K562 (cell line): ENCODE measurements around the gene HSPA1B. TPM values are rescaled to one million over a fixed set of nuclear protein-coding genes. Genes with fewer than 3 reads are reported as not detected.
A peak's percentile ranks its signal among the peaks of the same experiment; 100 is the strongest.

Experiments used
- BMI1 ChIP-seq: fragments of 150-350 bp; IDR thresholded peaks from 2 replicates; pipeline ENCODE4 v1.6.1; 2014; ENCODE audit warnings: low read length
- CXXC5 ChIP-seq: fragments of 250-450 bp; sonication (Bioruptor Pico); IDR thresholded peaks from 2 replicates; pipeline ENCODE4 v1.8.0; 2022; ENCODE audit warnings: inconsistent platforms, mild to moderate bottlenecking, moderate library complexity
- DACH1 ChIP-seq: fragments of 450-650 bp; IDR thresholded peaks from 2 replicates; pipeline ENCODE4 v1.6.1; 2018; ENCODE audit not compliant: partially characterized antibody
- ERF ChIP-seq: fragments of 450-650 bp; formaldehyde crosslinking; IDR thresholded peaks from 2 replicates; pipeline ENCODE4 v1.4.0; 2020; ENCODE audit warnings: mild to moderate bottlenecking, mixed read lengths
- ETV5 ChIP-seq: sonication (generic); formaldehyde crosslinking; IDR thresholded peaks from 2 replicates; pipeline ENCODE4 v1.4.0; 2020; ENCODE audit warnings: low read depth, mild to moderate bottlenecking, missing genetic modification reagents
- EZH2 ChIP-seq: IDR thresholded peaks from 2 replicates; pipeline ENCODE4 v1.6.1; 2012; ENCODE audit warnings: low read depth, mild to moderate bottlenecking, inconsistent platforms, low read length, borderline replicate concordance
- FOXJ2 ChIP-seq: fragments of 200-800 bp; sonication (Bioruptor generic); IDR thresholded peaks from 2 replicates; pipeline ENCODE4 v1.6.1; 2016; ENCODE audit warnings: missing genetic modification characterization, missing compliant biosample characterization
- MAFF ChIP-seq: IDR thresholded peaks from 2 replicates; pipeline ENCODE4 v1.6.1; 2012; ENCODE audit warnings: low read length, improper control_type of control experiment
- NR2C1 ChIP-seq, 2 experiments: fragments of 450-650 bp; IDR thresholded peaks; 2 replicates each; pipeline ENCODE4 v1.6.1; 2017; ENCODE audit warnings: mild to moderate bottlenecking in 2 of 2, antibody characterized with exemption in 1 of 2, inconsistent platforms in 1 of 2, missing compliant biosample characterization in 1 of 2, missing genetic modification characterization in 1 of 2
- NR2C2 ChIP-seq, 2 experiments: fragments of 200-800 bp in 1 of 2; sonication (Bioruptor generic) in 1 of 2; sonication (generic) in 1 of 2; formaldehyde crosslinking in 1 of 2; IDR thresholded peaks; 2 replicates each; pipeline versions ENCODE4 v1.6.1 to v1.8.0; 2016 to 2022; ENCODE audit warnings: mild to moderate bottlenecking in 1 of 2, missing compliant biosample characterization in 1 of 2, missing genetic modification characterization in 1 of 2, missing genetic modification reagents in 1 of 2
- PHB ChIP-seq: fragments of 250-450 bp; sonication (Bioruptor Pico); IDR thresholded peaks from 2 replicates; pipeline ENCODE4 v1.5.0; 2021
- PTTG1 ChIP-seq: fragments of 450-650 bp; IDR thresholded peaks from 2 replicates; pipeline ENCODE4 v1.6.1; 2016; ENCODE audit warnings: low read depth, mild to moderate bottlenecking, missing genetic modification characterization, missing compliant biosample characterization
- RBFOX2 ChIP-seq: fragments of 200-400 bp; formaldehyde crosslinking; IDR thresholded peaks from 2 replicates; pipeline ENCODE4 v1.6.1; 2017; ENCODE audit warnings: low read depth, mild to moderate bottlenecking, low read length, moderate library complexity
- SMAD1 ChIP-seq: fragments of 150-350 bp; IDR thresholded peaks from 2 replicates; pipeline ENCODE4 v1.6.1; 2014; ENCODE audit warnings: low read length, low read depth; ENCODE audit not compliant: partially characterized antibody
- SPI1 ChIP-seq: IDR thresholded peaks from 2 replicates; pipeline ENCODE4 v1.6.1; 2011; ENCODE audit warnings: low read depth, low read length, control low read depth, borderline replicate concordance
- ZNF239 ChIP-seq: fragments of 250-450 bp; sonication (Bioruptor Pico); IDR thresholded peaks from 2 replicates; pipeline ENCODE4 v1.4.0; 2020; ENCODE audit warnings: mild to moderate bottlenecking
- polyA plus RNA-seq, 8 experiments: library from polyadenylated mRNA; depleted of rRNA in 4 of 8; stranded (reverse) in 5 of 8; unstranded in 3 of 8; fragments of >200 nt; fragmentation: Nextera tagmentation in 2 of 8; fragmentation: Illumina TruSeq in 1 of 8; extraction: Ambion mirVana in 2 of 8; extraction: Trizol in 1 of 8; gene quantifications; 2 replicates each; pipeline versions ENCODE4 v1.2.1 to v1.2.3, GENCODE V29; 2011 to 2014; ENCODE audit warnings: inconsistent platforms in 1 of 8, missing spikeins in 1 of 8
- total RNA-seq, 7 experiments: library from RNA; depleted of rRNA in 6 of 7; stranded (reverse); fragments of >200 nt in 6 of 7; fragmentation: Illumina TruSeq in 2 of 7; extraction: Trizol in 2 of 7; gene quantifications; 2 replicates each; pipeline versions ENCODE4 v1.2.1 to v1.2.3, GENCODE V29; 2011 to 2021; ENCODE audit warnings: low replicate concordance in 1 of 7
- TF ChIP-seq, protein P1 (sequence below): fragments of 450-650 bp; IDR thresholded peaks from 2 replicates; pipeline ENCODE4 v1.6.1; 2016; ENCODE audit warnings: missing biosample characterization, missing genetic modification characterization
- TF ChIP-seq, protein P2 (sequence below): fragments of 200-400 bp; formaldehyde crosslinking; IDR thresholded peaks from 2 replicates; pipeline ENCODE4 v1.6.1; 2017; ENCODE audit warnings: mild to moderate bottlenecking, low read depth, low read length, moderate library complexity
- TF ChIP-seq, protein P3 (sequence below), 2 experiments: fragments of 450-650 bp; IDR thresholded peaks; 2 replicates each; pipeline ENCODE4 v1.6.1; 2018; ENCODE audit warnings: mild to moderate bottlenecking in 2 of 2, low read depth in 1 of 2; ENCODE audit not compliant: partially characterized antibody in 2 of 2

Gene HSPA1B
- total and polyA plus RNA-seq, 9 of the 15 experiments (the other 6 are each of a cell fraction or from before 2014, with no cell fraction given) = 0.27 to 227 (median 51.2) TPM

DNA sequence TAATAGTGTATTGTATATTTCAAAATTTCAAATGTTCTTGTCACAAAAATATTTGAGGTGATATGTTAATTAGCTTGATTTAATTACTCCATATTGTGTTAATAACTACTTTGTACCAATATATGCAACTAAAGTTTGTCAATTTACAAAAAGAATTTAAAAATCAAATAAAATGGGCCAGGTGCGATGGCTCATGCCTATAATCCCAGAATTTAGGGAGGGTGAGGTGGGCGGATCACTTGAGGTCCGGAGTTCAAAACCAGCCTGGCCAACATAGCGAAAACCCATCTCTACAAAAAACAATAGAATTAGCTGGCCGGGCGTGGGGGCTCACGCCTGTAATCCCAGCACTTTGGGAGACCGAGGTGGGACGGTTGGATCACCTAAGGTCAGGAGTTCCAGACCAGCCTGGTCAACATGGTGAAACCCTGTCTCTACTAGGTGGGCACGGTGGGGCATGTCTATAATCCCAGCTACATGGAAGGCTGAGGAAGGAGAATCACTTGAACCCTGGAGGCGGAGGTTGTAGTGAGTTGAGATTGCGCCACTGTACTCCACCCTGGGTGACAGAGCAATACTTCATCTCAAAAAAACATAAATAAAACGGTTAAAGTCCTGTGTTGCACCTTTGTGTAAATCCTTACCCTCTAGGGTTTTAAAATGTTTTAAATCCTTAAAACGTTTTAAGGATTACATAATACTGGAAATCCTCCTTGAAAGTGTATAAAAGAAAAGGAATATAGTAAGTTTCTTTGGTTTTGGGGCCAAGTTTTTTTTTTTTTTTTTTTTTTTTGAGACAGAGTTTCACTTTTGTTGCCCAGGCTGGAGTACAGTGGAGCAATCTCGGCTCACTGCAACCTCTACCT, 4.0 kb downstream of the HSPA1B start (continued):
- TF ChIP-seq, protein P1, sequence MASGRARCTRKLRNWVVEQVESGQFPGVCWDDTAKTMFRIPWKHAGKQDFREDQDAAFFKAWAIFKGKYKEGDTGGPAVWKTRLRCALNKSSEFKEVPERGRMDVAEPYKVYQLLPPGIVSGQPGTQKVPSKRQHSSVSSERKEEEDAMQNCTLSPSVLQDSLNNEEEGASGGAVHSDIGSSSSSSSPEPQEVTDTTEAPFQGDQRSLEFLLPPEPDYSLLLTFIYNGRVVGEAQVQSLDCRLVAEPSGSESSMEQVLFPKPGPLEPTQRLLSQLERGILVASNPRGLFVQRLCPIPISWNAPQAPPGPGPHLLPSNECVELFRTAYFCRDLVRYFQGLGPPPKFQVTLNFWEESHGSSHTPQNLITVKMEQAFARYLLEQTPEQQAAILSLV = peak; percentile 70
- TF ChIP-seq, protein P2, sequence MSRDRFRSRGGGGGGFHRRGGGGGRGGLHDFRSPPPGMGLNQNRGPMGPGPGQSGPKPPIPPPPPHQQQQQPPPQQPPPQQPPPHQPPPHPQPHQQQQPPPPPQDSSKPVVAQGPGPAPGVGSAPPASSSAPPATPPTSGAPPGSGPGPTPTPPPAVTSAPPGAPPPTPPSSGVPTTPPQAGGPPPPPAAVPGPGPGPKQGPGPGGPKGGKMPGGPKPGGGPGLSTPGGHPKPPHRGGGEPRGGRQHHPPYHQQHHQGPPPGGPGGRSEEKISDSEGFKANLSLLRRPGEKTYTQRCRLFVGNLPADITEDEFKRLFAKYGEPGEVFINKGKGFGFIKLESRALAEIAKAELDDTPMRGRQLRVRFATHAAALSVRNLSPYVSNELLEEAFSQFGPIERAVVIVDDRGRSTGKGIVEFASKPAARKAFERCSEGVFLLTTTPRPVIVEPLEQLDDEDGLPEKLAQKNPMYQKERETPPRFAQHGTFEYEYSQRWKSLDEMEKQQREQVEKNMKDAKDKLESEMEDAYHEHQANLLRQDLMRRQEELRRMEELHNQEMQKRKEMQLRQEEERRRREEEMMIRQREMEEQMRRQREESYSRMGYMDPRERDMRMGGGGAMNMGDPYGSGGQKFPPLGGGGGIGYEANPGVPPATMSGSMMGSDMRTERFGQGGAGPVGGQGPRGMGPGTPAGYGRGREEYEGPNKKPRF = no peak
- TF ChIP-seq ERF = no peak
- TF ChIP-seq EZH2 = no peak
- no peak for TF ChIP-seq DACH1
- no peak for TF ChIP-seq NR2C2 (CRISPR knock-in tag; IDR thresholded peaks at IDR 0.05)
- no peak for TF ChIP-seq NR2C2 (tag; IDR thresholded peaks at IDR 0.05)
- no peak for TF ChIP-seq NR2C1 (IDR thresholded peaks at IDR 0.05)
- TF ChIP-seq NR2C1 (tag; IDR thresholded peaks at IDR 0.05) = no peak
- no peak for TF ChIP-seq FOXJ2
- TF ChIP-seq PHB = peak; percentile 92; the same call in 1 of the 2 replicates
- no peak for TF ChIP-seq BMI1
- TF ChIP-seq, protein P3, sequence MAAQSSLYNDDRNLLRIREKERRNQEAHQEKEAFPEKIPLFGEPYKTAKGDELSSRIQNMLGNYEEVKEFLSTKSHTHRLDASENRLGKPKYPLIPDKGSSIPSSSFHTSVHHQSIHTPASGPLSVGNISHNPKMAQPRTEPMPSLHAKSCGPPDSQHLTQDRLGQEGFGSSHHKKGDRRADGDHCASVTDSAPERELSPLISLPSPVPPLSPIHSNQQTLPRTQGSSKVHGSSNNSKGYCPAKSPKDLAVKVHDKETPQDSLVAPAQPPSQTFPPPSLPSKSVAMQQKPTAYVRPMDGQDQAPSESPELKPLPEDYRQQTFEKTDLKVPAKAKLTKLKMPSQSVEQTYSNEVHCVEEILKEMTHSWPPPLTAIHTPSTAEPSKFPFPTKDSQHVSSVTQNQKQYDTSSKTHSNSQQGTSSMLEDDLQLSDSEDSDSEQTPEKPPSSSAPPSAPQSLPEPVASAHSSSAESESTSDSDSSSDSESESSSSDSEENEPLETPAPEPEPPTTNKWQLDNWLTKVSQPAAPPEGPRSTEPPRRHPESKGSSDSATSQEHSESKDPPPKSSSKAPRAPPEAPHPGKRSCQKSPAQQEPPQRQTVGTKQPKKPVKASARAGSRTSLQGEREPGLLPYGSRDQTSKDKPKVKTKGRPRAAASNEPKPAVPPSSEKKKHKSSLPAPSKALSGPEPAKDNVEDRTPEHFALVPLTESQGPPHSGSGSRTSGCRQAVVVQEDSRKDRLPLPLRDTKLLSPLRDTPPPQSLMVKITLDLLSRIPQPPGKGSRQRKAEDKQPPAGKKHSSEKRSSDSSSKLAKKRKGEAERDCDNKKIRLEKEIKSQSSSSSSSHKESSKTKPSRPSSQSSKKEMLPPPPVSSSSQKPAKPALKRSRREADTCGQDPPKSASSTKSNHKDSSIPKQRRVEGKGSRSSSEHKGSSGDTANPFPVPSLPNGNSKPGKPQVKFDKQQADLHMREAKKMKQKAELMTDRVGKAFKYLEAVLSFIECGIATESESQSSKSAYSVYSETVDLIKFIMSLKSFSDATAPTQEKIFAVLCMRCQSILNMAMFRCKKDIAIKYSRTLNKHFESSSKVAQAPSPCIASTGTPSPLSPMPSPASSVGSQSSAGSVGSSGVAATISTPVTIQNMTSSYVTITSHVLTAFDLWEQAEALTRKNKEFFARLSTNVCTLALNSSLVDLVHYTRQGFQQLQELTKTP (IDR thresholded peaks at IDR 0.05; ENCODE audit: low read depth in 1 of 2, partially characterized antibody in 2 of 2) = peak in 1 of 2 experiments; percentile 51
- TF ChIP-seq ETV5 (CRISPR knock-in tag) = no peak
- TF ChIP-seq CXXC5 (CRISPR knock-in tag) = peak; percentile 40; the same call in 1 of the 2 replicates
- peak; percentile 30 for TF ChIP-seq SMAD1
- TF ChIP-seq RBFOX2 = no peak; the same call in none of the 2 replicates
- TF ChIP-seq MAFF = no peak; the same call in 1 of the 2 replicates
- no peak for TF ChIP-seq ZNF239 (CRISPR knock-in tag)
- no peak for TF ChIP-seq PTTG1 (tag)
- TF ChIP-seq SPI1 = no peak
